ENCODE data around the gene TRMT6.

DNA sequence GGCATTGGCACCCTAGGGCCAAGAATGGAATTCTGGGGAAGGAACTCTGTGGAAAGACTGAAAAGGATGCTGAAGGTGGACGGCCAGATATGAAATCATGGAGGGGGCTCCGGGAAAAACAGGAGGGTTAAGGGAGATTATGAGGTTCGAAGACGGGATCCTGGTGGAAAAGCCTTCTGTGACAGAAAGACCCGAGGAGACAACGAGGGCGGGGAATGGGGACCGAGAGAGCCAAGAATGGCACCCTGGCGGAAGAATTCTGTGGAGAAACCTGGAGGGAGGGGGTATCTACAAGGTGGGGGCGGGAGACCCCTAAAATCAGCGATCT lies 426 bp downstream of the TRMT6 start:
- TF ChIP-seq EP300 (IDR thresholded peaks at IDR 0.05) = no peak
- TF ChIP-seq CTCF (IDR thresholded peaks at IDR 0.05) = no peak
- TF ChIP-seq POLR2A (IDR thresholded peaks at IDR 0.05; ENCODE audit: low read depth) = no peak
